Measurements from ENCODE around the gene ADGRL1. TPM values are rescaled to one million over a fixed set of nuclear protein-coding genes. Genes with fewer than 3 reads are reported as not detected.

The ADGRL1 gene
- total RNA-seq, 1 experiment from 2014 or later: 117 TPM

GRCh38 chr19:14110650-14111049 lies 95.3 kb downstream of the ADGRL1 start:
- H2BK5ac ChIP-seq (ENCODE audit: insufficient read length, low read length): no peak overlapping the region
- no peak overlapping the region for H3K23ac ChIP-seq (ENCODE audit: insufficient read length, low read depth, low read length)
- Mint-ChIP-seq H3K4me1 (peaks cover 22 to 24% of the 10 kb centered on the region in 2 experiments), H3K27me3 (ENCODE audit: low read depth) (no peaks in the 10 kb centered on the region), H3K9me3 (no peaks in the 10 kb centered on the region), H3K27ac (peak overlapping the region in 1 of 3 experiments; percentile 73; a peak in 1 of 7 replicates), H3K4me3 (no peak overlapping the region), H3K36me3 (ENCODE audit: insufficient read depth in 1 of 3, low read depth in 3 of 3) (peaks cover 0 to 5% (median 3%) of the 10 kb centered on the region in 3 experiments; a peak in 1 of 7 replicates)
- no peak overlapping the region for H4K5ac ChIP-seq (ENCODE audit: insufficient read length, low read depth, low read length)
- H2BK12ac ChIP-seq (ENCODE audit: insufficient read length, low read depth, low read length): no peak overlapping the region
- WGBS (ENCODE audit: extremely low coverage, insufficient read length, low lambda C conversion rate): no CpG with 5 or more reads among the region's 2 CpGs
- no peaks in the 10 kb centered on the region for H3K79me1 ChIP-seq (ENCODE audit: insufficient read depth, low read depth, low read length, poor library complexity, severe bottlenecking)
- TF ChIP-seq, protein P1, sequence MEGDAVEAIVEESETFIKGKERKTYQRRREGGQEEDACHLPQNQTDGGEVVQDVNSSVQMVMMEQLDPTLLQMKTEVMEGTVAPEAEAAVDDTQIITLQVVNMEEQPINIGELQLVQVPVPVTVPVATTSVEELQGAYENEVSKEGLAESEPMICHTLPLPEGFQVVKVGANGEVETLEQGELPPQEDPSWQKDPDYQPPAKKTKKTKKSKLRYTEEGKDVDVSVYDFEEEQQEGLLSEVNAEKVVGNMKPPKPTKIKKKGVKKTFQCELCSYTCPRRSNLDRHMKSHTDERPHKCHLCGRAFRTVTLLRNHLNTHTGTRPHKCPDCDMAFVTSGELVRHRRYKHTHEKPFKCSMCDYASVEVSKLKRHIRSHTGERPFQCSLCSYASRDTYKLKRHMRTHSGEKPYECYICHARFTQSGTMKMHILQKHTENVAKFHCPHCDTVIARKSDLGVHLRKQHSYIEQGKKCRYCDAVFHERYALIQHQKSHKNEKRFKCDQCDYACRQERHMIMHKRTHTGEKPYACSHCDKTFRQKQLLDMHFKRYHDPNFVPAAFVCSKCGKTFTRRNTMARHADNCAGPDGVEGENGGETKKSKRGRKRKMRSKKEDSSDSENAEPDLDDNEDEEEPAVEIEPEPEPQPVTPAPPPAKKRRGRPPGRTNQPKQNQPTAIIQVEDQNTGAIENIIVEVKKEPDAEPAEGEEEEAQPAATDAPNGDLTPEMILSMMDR (conservative IDR thresholded peaks at IDR 0.05): no peak
- no peak overlapping the region for H2BK120ac ChIP-seq (ENCODE audit: low read depth, low read length, poor library complexity, severe bottlenecking)
- no peaks in the 10 kb centered on the region for H4K20me1 ChIP-seq (ENCODE audit: control insufficient read depth, insufficient read depth, insufficient read length)
- no peak overlapping the region for H4K91ac ChIP-seq (ENCODE audit: insufficient read length, low read depth, low read length)
- H2AFZ ChIP-seq (ENCODE audit: low read length): no peak overlapping the region
- no peaks in the 10 kb centered on the region for H3K9me3 ChIP-seq (ENCODE audit: control insufficient read depth, low read depth, low read length)
- no peak overlapping the region for H3K9ac ChIP-seq (ENCODE audit: extremely low read depth, insufficient read length, low read length)
- no peak overlapping the region for H2AK5ac ChIP-seq (ENCODE audit: insufficient read length, low read length)
- H3K4me1 ChIP-seq (ENCODE audit: insufficient read depth, low read length): peaks cover 7% of the 10 kb centered on the region; the same call in 1 of the 2 replicates
- no peak overlapping the region for H3K14ac ChIP-seq (ENCODE audit: insufficient read depth, low read length)
- H3K56ac ChIP-seq (ENCODE audit: insufficient read length, low read depth, low read length): no peak overlapping the region
- no peak overlapping the region for H2BK20ac ChIP-seq (ENCODE audit: low read depth, low read length, poor library complexity, severe bottlenecking)
- H3K4ac ChIP-seq (ENCODE audit: low read depth, low read length): no peak overlapping the region
- H3K18ac ChIP-seq (ENCODE audit: insufficient read length, low read depth, low read length): no peak overlapping the region
- no peaks in the 10 kb centered on the region for H3K79me2 ChIP-seq (ENCODE audit: insufficient read depth, low read length)
- no peaks in the 10 kb centered on the region for H3K27me3 ChIP-seq (ENCODE audit: insufficient read depth, low read length)
- no peaks in the 10 kb centered on the region for H3K23me2 ChIP-seq (ENCODE audit: insufficient read length, low read depth, low read length, poor library complexity, severe bottlenecking)
- H3K27ac ChIP-seq (ENCODE audit: insufficient read length, low read depth, low read length): no peak overlapping the region
- H4K8ac ChIP-seq (replicated peaks; ENCODE audit: insufficient read length, low read depth, low read length): no peak overlapping the region
- H2BK15ac ChIP-seq (ENCODE audit: low read depth, low read length): no peak overlapping the region
- no peak for DNase-seq
- no peak overlapping the region for H3T11ph ChIP-seq (ENCODE audit: low read length)
- no peak overlapping the region for H3K4me2 ChIP-seq (ENCODE audit: insufficient read depth, insufficient read length, low read length)

All from H9 (cell line).